Loucy (cell line): ENCODE measurements around the gene FNDC11.

Source experiments
- H2AFZ ChIP-seq: fragments of 200-600 bp; sonication (generic); 2 replicates; pipeline ENCODE4 v1.6.0; 2016; ENCODE audit warnings: antibody characterized with exemption, mild to moderate bottlenecking, low read length, moderate library complexity
- H3F3A ChIP-seq: fragments of 200-600 bp; 2 replicates; pipeline ENCODE4 v1.6.0; 2016; ENCODE audit warnings: antibody characterized with exemption, low read depth, mild to moderate bottlenecking
- H3K27me3 ChIP-seq: fragments of 200-600 bp; sonication (generic); 2 replicates; pipeline ENCODE4 v1.6.1; 2014; ENCODE audit warnings: low read length, mild to moderate bottlenecking; ENCODE audit not compliant: insufficient read depth, poor library complexity, severe bottlenecking
- H3K36me3 ChIP-seq: fragments of 200-600 bp; sonication (generic); 2 replicates; pipeline ENCODE4 v1.6.1; 2016; ENCODE audit warnings: low read length; ENCODE audit not compliant: insufficient read depth
- H3K4me1 ChIP-seq: fragments of 200-600 bp; sonication (generic); 2 replicates; pipeline ENCODE4 v1.5.1; 2014; ENCODE audit warnings: low read length, mild to moderate bottlenecking; ENCODE audit not compliant: insufficient read depth, poor library complexity, severe bottlenecking
- H3K4me2 ChIP-seq: fragments of 200-600 bp; sonication (generic); 2 replicates; pipeline ENCODE4 v1.6.0; 2014; ENCODE audit warnings: antibody characterized with exemption, low read length, low read depth, mild to moderate bottlenecking; ENCODE audit not compliant: poor library complexity, severe bottlenecking
- H3K4me3 ChIP-seq: fragments of 200-600 bp; sonication (generic); 2 replicates; pipeline ENCODE4 v1.5.1; 2014; ENCODE audit warnings: low read length, mild to moderate bottlenecking, mixed read lengths; ENCODE audit not compliant: poor library complexity, severe bottlenecking
- H3K79me2 ChIP-seq: fragments of 200-600 bp; sonication (generic); 2 replicates; pipeline ENCODE4 v1.6.1; 2014; ENCODE audit warnings: low read length; ENCODE audit not compliant: insufficient read depth
- H3K9ac ChIP-seq: fragments of 200-600 bp; sonication (generic); 2 replicates; pipeline ENCODE4 v1.6.0; 2014; ENCODE audit warnings: mild to moderate bottlenecking, low read depth, low read length, moderate library complexity; ENCODE audit not compliant: poor library complexity, severe bottlenecking
- H3K9me2 ChIP-seq: fragments of 200-600 bp; sonication (generic); replicated peaks from 2 replicates; pipeline ENCODE4 v1.6.1; 2016; ENCODE audit warnings: low read depth, low read length, mixed read lengths
- H3K9me3 ChIP-seq: fragments of 200-600 bp; sonication (generic); 2 replicates; pipeline ENCODE4 v1.6.1; 2014; ENCODE audit warnings: mild to moderate bottlenecking, antibody characterized with exemption, low read length, low read depth; ENCODE audit not compliant: insufficient read depth
- H4K20me1 ChIP-seq: fragments of 200-600 bp; sonication (generic); 2 replicates; pipeline ENCODE4 v1.6.0; 2014; ENCODE audit warnings: antibody characterized with exemption, low read length, mild to moderate bottlenecking; ENCODE audit not compliant: insufficient read depth, poor library complexity, severe bottlenecking
- EZH2phosphoT487 ChIP-seq: fragments of 200-600 bp; IDR thresholded peaks from 2 replicates; pipeline ENCODE4 v1.6.1; 2018; ENCODE audit warnings: antibody characterized with exemption, mild to moderate bottlenecking, moderate library complexity, borderline replicate concordance
- TF ChIP-seq, protein P1 (sequence below): fragments of 200-600 bp; sonication (generic); conservative IDR thresholded peaks from 2 replicates; pipeline ENCODE4 v1.5.1; 2014; ENCODE audit warnings: mild to moderate bottlenecking, antibody characterized with exemption, low read length

The FNDC11 gene

GRCh38 chr20:63505723-63506122 lies 48.2 kb upstream of the FNDC11 start:
- H3K36me3 ChIP-seq = no peaks in the 10 kb centered on the region
- no peak overlapping the region for H3K4me2 ChIP-seq
- H3K9ac ChIP-seq = no peak overlapping the region
- H3K79me2 ChIP-seq = no peaks in the 10 kb centered on the region
- H3K9me3 ChIP-seq = no peaks in the 10 kb centered on the region; the same call in 1 of the 2 replicates
- no peaks in the 10 kb centered on the region for H3K4me1 ChIP-seq
- H3K27me3 ChIP-seq = no peaks in the 10 kb centered on the region
- H4K20me1 ChIP-seq = no peaks in the 10 kb centered on the region
- TF ChIP-seq, protein P1, sequence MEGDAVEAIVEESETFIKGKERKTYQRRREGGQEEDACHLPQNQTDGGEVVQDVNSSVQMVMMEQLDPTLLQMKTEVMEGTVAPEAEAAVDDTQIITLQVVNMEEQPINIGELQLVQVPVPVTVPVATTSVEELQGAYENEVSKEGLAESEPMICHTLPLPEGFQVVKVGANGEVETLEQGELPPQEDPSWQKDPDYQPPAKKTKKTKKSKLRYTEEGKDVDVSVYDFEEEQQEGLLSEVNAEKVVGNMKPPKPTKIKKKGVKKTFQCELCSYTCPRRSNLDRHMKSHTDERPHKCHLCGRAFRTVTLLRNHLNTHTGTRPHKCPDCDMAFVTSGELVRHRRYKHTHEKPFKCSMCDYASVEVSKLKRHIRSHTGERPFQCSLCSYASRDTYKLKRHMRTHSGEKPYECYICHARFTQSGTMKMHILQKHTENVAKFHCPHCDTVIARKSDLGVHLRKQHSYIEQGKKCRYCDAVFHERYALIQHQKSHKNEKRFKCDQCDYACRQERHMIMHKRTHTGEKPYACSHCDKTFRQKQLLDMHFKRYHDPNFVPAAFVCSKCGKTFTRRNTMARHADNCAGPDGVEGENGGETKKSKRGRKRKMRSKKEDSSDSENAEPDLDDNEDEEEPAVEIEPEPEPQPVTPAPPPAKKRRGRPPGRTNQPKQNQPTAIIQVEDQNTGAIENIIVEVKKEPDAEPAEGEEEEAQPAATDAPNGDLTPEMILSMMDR = no peak
- TF ChIP-seq EZH2phosphoT487 = no peak
- H2AFZ ChIP-seq = no peak overlapping the region
- no peaks in the 10 kb centered on the region for H3K9me2 ChIP-seq
- no peak overlapping the region for H3K4me3 ChIP-seq
- no peaks in the 10 kb centered on the region for H3F3A ChIP-seq

- Histone ChIP-seq H3K79me2 (no peaks in the 10 kb centered on the region), H3K9me2 (no peaks in the 10 kb centered on the region), H3K9me3 (no peaks in the 10 kb centered on the region; the same call in 1 of the 2 replicates), H4K20me1 (no peaks in the 10 kb centered on the region), H3K4me3 (no peak overlapping the region), H3F3A (no peaks in the 10 kb centered on the region), H3K4me2 (no peak overlapping the region), H3K9ac (no peak overlapping the region), H3K36me3 (no peaks in the 10 kb centered on the region), H2AFZ (no peak overlapping the region), H3K27me3 (no peaks in the 10 kb centered on the region), H3K4me1 (no peaks in the 10 kb centered on the region)
- TF ChIP-seq, protein P1 = no peak
- TF ChIP-seq EZH2phosphoT487 = no peak
Observed at GRCh38 chr20:63507083-63507743, 46.7 kb upstream of the FNDC11 start.

DNA sequence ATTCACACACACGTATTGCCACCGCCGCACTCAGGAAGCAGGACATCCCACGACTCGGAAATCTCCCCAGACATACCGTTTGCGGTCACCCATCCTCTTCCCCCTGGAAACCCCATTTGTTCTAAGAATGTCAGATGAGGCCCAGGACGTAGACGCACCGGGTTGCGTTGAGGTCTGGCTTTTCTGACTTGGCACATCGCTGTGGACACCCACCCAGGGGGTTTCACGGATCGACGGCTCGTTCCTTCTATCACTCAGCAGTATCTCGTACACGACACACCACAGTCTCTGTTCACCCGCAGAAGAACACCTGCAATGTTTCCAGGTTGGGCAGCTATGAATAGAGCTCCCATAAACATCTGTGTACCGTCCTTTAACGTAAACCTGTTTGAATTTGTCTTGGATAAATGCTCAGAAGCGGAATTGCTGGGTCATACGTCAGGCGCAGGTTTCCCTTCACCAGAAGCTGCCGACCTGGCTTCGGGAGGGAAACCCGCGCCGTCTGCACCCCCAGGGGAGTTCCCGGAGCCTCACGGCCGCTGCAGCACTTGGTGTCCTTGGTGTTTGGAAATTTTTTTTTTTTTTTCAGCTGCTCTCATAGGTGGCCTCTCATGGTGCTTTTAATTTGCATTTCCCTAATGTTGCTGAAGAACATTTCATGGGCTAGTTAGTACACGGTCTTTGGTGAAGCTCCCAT lies 45.7 kb upstream of the FNDC11 start:
- H3F3A ChIP-seq = no peaks in the 10 kb centered on the region
- H4K20me1 ChIP-seq = no peaks in the 10 kb centered on the region
- no peaks in the 10 kb centered on the region for H3K36me3 ChIP-seq
- H3K9me2 ChIP-seq = no peaks in the 10 kb centered on the region
- no peaks in the 10 kb centered on the region for H3K79me2 ChIP-seq
- H3K4me1 ChIP-seq = no peaks in the 10 kb centered on the region
- no peak overlapping the region for H3K4me3 ChIP-seq
- no peaks in the 10 kb centered on the region; the same call in 1 of the 2 replicates for H3K9me3 ChIP-seq
- no peak overlapping the region for H3K9ac ChIP-seq
- no peak overlapping the region for H3K4me2 ChIP-seq
- H2AFZ ChIP-seq = no peak overlapping the region
- no peak for TF ChIP-seq EZH2phosphoT487
- TF ChIP-seq, protein P1 = no peak
- no peaks in the 10 kb centered on the region for H3K27me3 ChIP-seq
